HepG2 (cell line): ENCODE data around the gene MARK2. TPM values are rescaled to one million over a fixed set of nuclear protein-coding genes. Genes with fewer than 3 reads are reported as not detected.

ENCODE experiments used
- BCL6 ChIP-seq: IDR thresholded peaks from 2 replicates; pipeline ENCODE4 v1.6.1; 2016; ENCODE audit warnings: missing genetic modification reagents, missing compliant biosample characterization
- BRD4 ChIP-seq: sonication (generic); formaldehyde crosslinking; IDR thresholded peaks from 2 replicates; pipeline ENCODE4 v1.4.0; 2020; ENCODE audit warnings: missing genetic modification reagents
- FOSL2 ChIP-seq: sonication (generic); formaldehyde crosslinking; IDR thresholded peaks from 2 replicates; pipeline ENCODE4 v1.4.0; 2020; ENCODE audit warnings: missing genetic modification reagents
- FOXK1 ChIP-seq: sonication (generic); formaldehyde crosslinking; IDR thresholded peaks from 2 replicates; pipeline ENCODE4 v1.4.0; 2020; ENCODE audit warnings: low read depth, missing genetic modification reagents, borderline replicate concordance
- GTF3A ChIP-seq: sonication (generic); formaldehyde crosslinking; conservative IDR thresholded peaks from 2 replicates; pipeline ENCODE4 v1.4.0; 2020; ENCODE audit warnings: mild to moderate bottlenecking, missing genetic modification reagents
- MXD3 ChIP-seq: IDR thresholded peaks from 2 replicates; pipeline ENCODE4 v1.6.1; 2016; ENCODE audit warnings: mild to moderate bottlenecking, missing biosample characterization, missing genetic modification reagents
- NCOA2 ChIP-seq: sonication (generic); formaldehyde crosslinking; IDR thresholded peaks from 2 replicates; pipeline ENCODE4 v1.8.0; 2022; ENCODE audit warnings: inconsistent platforms
- NFKB2 ChIP-seq: sonication (generic); formaldehyde crosslinking; IDR thresholded peaks from 2 replicates; pipeline ENCODE4 v1.4.0; 2020; ENCODE audit warnings: missing genetic modification reagents, borderline replicate concordance
- NFYC ChIP-seq: IDR thresholded peaks from 2 replicates; pipeline ENCODE4 v1.6.1; 2016; ENCODE audit warnings: missing genetic modification reagents, missing compliant biosample characterization
- RNF219 ChIP-seq: sonication (generic); formaldehyde crosslinking; IDR thresholded peaks from 2 replicates; pipeline ENCODE4 v1.5.0; 2020; ENCODE audit warnings: mild to moderate bottlenecking, missing genetic modification reagents
- TP53 ChIP-seq: sonication (generic); formaldehyde crosslinking; conservative IDR thresholded peaks from 2 replicates; pipeline ENCODE4 v1.4.0; 2020; ENCODE audit warnings: missing genetic modification reagents
- ZBTB7A ChIP-seq: sonication (generic); formaldehyde crosslinking; IDR thresholded peaks from 2 replicates; pipeline ENCODE4 v1.8.0; 2022; ENCODE audit warnings: mild to moderate bottlenecking, missing genetic modification reagents
- ZFY ChIP-seq: sonication (generic); formaldehyde crosslinking; IDR thresholded peaks from 2 replicates; pipeline ENCODE4 v1.4.0; 2020; ENCODE audit warnings: missing genetic modification reagents
- ZNF292 ChIP-seq: sonication (generic); formaldehyde crosslinking; IDR thresholded peaks from 2 replicates; pipeline ENCODE4 v1.8.1; 2022; ENCODE audit warnings: mild to moderate bottlenecking, low read depth, missing genetic modification reagents, borderline replicate concordance
- ZNF562 ChIP-seq: sonication (generic); formaldehyde crosslinking; IDR thresholded peaks from 2 replicates; pipeline ENCODE4 v1.8.0; 2022; ENCODE audit warnings: missing genetic modification reagents, borderline replicate concordance
- polyA plus RNA-seq, 8 experiments: library from polyadenylated mRNA; depleted of rRNA in 3 of 8; stranded (reverse) in 7 of 8; unstranded in 1 of 8; fragments of >200 nt; fragmentation: Illumina TruSeq in 4 of 8; extraction: Trizol in 4 of 8; gene quantifications; 2 replicates each; pipeline versions ENCODE4 v1.2.1 to v1.2.3, GENCODE V29; 2011 to 2016; ENCODE audit warnings: low read depth in 4 of 8, missing spikeins in 1 of 8, mixed read lengths in 1 of 8; ENCODE audit not compliant: insufficient read depth in 1 of 8
- total RNA-seq, 5 experiments: library from RNA; depleted of rRNA; stranded (reverse); fragments of >200 nt; fragmentation: Illumina TruSeq; extraction: Trizol; gene quantifications; 2 replicates each; pipeline ENCODE4 v1.2.3, GENCODE V29; 2016; ENCODE audit warnings: low read depth in 1 of 5
- TF ChIP-seq, protein P1 (sequence below): sonication (generic); formaldehyde crosslinking; IDR thresholded peaks from 2 replicates; pipeline ENCODE4 v1.4.0; 2020; ENCODE audit warnings: missing genetic modification reagents, borderline replicate concordance
- TF ChIP-seq, protein P2 (sequence below): sonication (generic); formaldehyde crosslinking; IDR thresholded peaks from 2 replicates; pipeline ENCODE4 v1.5.0; 2020; ENCODE audit warnings: missing genetic modification reagents
- TF ChIP-seq, protein P3 (sequence below): sonication (generic); formaldehyde crosslinking; IDR thresholded peaks from 2 replicates; pipeline ENCODE4 v1.4.0; 2020; ENCODE audit warnings: mild to moderate bottlenecking, missing genetic modification reagents

The MARK2 gene
- total and polyA plus RNA-seq, 2 of the 13 experiments (the other 11 are each of a cell fraction or from before 2014, with no cell fraction given) = 13.5 to 13.9 TPM

GRCh38 chr11:63938479-63939396, 99.8 kb downstream of the MARK2 start, which contains the start of gene NAA40 (continued):
- no peak for TF ChIP-seq RNF219
- peak; percentile 63; the same call in 1 of the 2 replicates for TF ChIP-seq FOXK1
- TF ChIP-seq, protein P1, sequence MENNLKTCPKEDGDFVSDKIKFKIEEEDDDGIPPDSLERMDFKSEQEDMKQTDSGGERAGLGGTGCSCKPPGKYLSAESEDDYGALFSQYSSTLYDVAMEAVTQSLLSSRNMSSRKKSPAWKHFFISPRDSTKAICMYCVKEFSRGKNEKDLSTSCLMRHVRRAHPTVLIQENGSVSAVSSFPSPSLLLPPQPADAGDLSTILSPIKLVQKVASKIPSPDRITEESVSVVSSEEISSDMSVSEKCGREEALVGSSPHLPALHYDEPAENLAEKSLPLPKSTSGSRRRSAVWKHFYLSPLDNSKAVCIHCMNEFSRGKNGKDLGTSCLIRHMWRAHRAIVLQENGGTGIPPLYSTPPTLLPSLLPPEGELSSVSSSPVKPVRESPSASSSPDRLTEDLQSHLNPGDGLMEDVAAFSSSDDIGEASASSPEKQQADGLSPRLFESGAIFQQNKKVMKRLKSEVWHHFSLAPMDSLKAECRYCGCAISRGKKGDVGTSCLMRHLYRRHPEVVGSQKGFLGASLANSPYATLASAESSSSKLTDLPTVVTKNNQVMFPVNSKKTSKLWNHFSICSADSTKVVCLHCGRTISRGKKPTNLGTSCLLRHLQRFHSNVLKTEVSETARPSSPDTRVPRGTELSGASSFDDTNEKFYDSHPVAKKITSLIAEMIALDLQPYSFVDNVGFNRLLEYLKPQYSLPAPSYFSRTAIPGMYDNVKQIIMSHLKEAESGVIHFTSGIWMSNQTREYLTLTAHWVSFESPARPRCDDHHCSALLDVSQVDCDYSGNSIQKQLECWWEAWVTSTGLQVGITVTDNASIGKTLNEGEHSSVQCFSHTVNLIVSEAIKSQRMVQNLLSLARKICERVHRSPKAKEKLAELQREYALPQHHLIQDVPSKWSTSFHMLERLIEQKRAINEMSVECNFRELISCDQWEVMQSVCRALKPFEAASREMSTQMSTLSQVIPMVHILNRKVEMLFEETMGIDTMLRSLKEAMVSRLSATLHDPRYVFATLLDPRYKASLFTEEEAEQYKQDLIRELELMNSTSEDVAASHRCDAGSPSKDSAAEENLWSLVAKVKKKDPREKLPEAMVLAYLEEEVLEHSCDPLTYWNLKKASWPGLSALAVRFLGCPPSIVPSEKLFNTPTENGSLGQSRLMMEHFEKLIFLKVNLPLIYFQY (CRISPR knock-in tag) = no peak
- no peak for TF ChIP-seq ZNF292 (CRISPR knock-in tag)
- peak; percentile 92 for TF ChIP-seq ZFY
- TF ChIP-seq GTF3A (CRISPR knock-in tag) = no peak
- TF ChIP-seq ZBTB7A (CRISPR knock-in tag) = peak; percentile 13; the same call in 1 of the 2 replicates
- TF ChIP-seq TP53 (CRISPR knock-in tag) = no peak
- 0 out of 2 replicates have a peak, but pooled peaks have one; percentile 30 for TF ChIP-seq BCL6 (CRISPR knock-in tag)
- TF ChIP-seq NFYC (CRISPR knock-in tag) = peak; percentile 64
- TF ChIP-seq MXD3 (CRISPR knock-in tag) = peak; percentile 86
- TF ChIP-seq, protein P2, sequence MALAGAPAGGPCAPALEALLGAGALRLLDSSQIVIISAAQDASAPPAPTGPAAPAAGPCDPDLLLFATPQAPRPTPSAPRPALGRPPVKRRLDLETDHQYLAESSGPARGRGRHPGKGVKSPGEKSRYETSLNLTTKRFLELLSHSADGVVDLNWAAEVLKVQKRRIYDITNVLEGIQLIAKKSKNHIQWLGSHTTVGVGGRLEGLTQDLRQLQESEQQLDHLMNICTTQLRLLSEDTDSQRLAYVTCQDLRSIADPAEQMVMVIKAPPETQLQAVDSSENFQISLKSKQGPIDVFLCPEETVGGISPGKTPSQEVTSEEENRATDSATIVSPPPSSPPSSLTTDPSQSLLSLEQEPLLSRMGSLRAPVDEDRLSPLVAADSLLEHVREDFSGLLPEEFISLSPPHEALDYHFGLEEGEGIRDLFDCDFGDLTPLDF (CRISPR knock-in tag) = peak; percentile 54; the same call in 1 of the 2 replicates
- TF ChIP-seq ZNF562 = no peak
- TF ChIP-seq NCOA2 (CRISPR knock-in tag) = peak; percentile 38; the same call in 1 of the 2 replicates
- peak; percentile 4; the same call in 1 of the 2 replicates for TF ChIP-seq NFKB2 (CRISPR knock-in tag)
- TF ChIP-seq, protein P3, sequence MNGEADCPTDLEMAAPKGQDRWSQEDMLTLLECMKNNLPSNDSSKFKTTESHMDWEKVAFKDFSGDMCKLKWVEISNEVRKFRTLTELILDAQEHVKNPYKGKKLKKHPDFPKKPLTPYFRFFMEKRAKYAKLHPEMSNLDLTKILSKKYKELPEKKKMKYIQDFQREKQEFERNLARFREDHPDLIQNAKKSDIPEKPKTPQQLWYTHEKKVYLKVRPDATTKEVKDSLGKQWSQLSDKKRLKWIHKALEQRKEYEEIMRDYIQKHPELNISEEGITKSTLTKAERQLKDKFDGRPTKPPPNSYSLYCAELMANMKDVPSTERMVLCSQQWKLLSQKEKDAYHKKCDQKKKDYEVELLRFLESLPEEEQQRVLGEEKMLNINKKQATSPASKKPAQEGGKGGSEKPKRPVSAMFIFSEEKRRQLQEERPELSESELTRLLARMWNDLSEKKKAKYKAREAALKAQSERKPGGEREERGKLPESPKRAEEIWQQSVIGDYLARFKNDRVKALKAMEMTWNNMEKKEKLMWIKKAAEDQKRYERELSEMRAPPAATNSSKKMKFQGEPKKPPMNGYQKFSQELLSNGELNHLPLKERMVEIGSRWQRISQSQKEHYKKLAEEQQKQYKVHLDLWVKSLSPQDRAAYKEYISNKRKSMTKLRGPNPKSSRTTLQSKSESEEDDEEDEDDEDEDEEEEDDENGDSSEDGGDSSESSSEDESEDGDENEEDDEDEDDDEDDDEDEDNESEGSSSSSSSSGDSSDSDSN = peak; percentile 63; the same call in 1 of the 2 replicates
- TF ChIP-seq FOSL2 (CRISPR knock-in tag) = 0 out of 2 replicates have a peak, but pooled peaks have one; percentile 15
- no peak for TF ChIP-seq BRD4 (CRISPR knock-in tag)
